Astrocyte (in vitro differentiated cells and primary cell): ENCODE results near the gene IFNL2. TPM values are rescaled to one million over a fixed set of nuclear protein-coding genes. Genes with fewer than 3 reads are reported as not detected.

Experiments used
- DNase-seq: peaks from one replicate; pipeline ENCODE4 v3.0.0-alpha.2; 2010; ENCODE audit warnings: low read depth
- FAIRE-seq: peaks from 2 replicates; lab custom pipeline; 2011; peaks lifted over from hg19 to GRCh38; lab: Jason Lieb, UNC
- H2AFZ ChIP-seq: 2 replicates; pipeline ENCODE4 v1.6.0; 2012; ENCODE audit warnings: low read depth, low read length, inconsistent platforms
- H3K27ac ChIP-seq: 2 replicates; pipeline ENCODE4 v1.5.1; 2011; ENCODE audit warnings: low read depth, low read length, inconsistent platforms
- H3K27me3 ChIP-seq: 2 replicates; pipeline ENCODE4 v1.6.0; 2011; ENCODE audit warnings: low read length, inconsistent platforms; ENCODE audit not compliant: insufficient read depth
- H3K36me3 ChIP-seq: 2 replicates; pipeline ENCODE4 v1.5.1; 2011; ENCODE audit warnings: low read length, inconsistent platforms; ENCODE audit not compliant: insufficient read depth
- H3K4me1 ChIP-seq: 2 replicates; pipeline ENCODE4 v1.5.1; 2011; ENCODE audit warnings: low read length, inconsistent platforms; ENCODE audit not compliant: insufficient read depth
- H3K4me2 ChIP-seq: 2 replicates; pipeline ENCODE4 v1.6.0; 2012; ENCODE audit warnings: low read length, inconsistent platforms
- H3K4me3 ChIP-seq: 2 replicates; pipeline ENCODE4 v1.5.1; 2011; ENCODE audit warnings: low read depth, mild to moderate bottlenecking, low read length, inconsistent platforms; ENCODE audit not compliant: insufficient read depth
- H3K79me2 ChIP-seq: 2 replicates; pipeline ENCODE4 v1.6.0; 2012; ENCODE audit warnings: mild to moderate bottlenecking, low read length, inconsistent platforms; ENCODE audit not compliant: insufficient read depth
- H3K9ac ChIP-seq: 2 replicates; pipeline ENCODE4 v1.6.0; 2012; ENCODE audit warnings: mild to moderate bottlenecking, low read length, inconsistent platforms
- H3K9me3 ChIP-seq: 2 replicates; pipeline ENCODE4 v1.5.1; 2012; ENCODE audit warnings: low read depth, mild to moderate bottlenecking, low read length, inconsistent platforms; ENCODE audit not compliant: insufficient read depth
- H4K20me1 ChIP-seq: 2 replicates; pipeline ENCODE4 v1.6.0; 2012; ENCODE audit warnings: low read length, inconsistent platforms; ENCODE audit not compliant: insufficient read depth
- H3K27ac Mint-ChIP-seq: one replicate; pipeline ENCODE4 v1.8.0; 2021; ENCODE audit warnings: mild to moderate bottlenecking, mixed read lengths; ENCODE audit not compliant: unreplicated experiment
- H3K27me3 Mint-ChIP-seq: one replicate; pipeline ENCODE4 v1.8.0; 2021; ENCODE audit warnings: low read depth, mixed read lengths; ENCODE audit not compliant: unreplicated experiment
- H3K36me3 Mint-ChIP-seq: one replicate; pipeline ENCODE4 v1.8.0; 2021; ENCODE audit warnings: low read depth, mixed read lengths; ENCODE audit not compliant: unreplicated experiment
- H3K4me1 Mint-ChIP-seq: one replicate; pipeline ENCODE4 v1.8.0; 2021; ENCODE audit warnings: low read depth, mixed read lengths; ENCODE audit not compliant: unreplicated experiment
- H3K4me3 Mint-ChIP-seq: one replicate; pipeline ENCODE4 v1.8.0; 2021; ENCODE audit warnings: mild to moderate bottlenecking, moderate library complexity, mixed read lengths; ENCODE audit not compliant: unreplicated experiment
- H3K9me3 Mint-ChIP-seq: one replicate; pipeline ENCODE4 v1.8.0; 2021; ENCODE audit warnings: mild to moderate bottlenecking, mixed read lengths; ENCODE audit not compliant: unreplicated experiment
- CTCF ChIP-seq: IDR thresholded peaks from 2 replicates; pipeline ENCODE4 v1.5.1; 2011; ENCODE audit warnings: low read depth, mild to moderate bottlenecking, inconsistent platforms, low read length, moderate library complexity; ENCODE audit not compliant: insufficient read depth
- EZH2 ChIP-seq: IDR thresholded peaks from 2 replicates; pipeline ENCODE4 v1.6.1; 2012; ENCODE audit warnings: mild to moderate bottlenecking, low read length, inconsistent platforms; ENCODE audit not compliant: insufficient read depth
- total RNA-seq: library from RNA; stranded (reverse); gene quantifications from 2 replicates; pipeline ENCODE4 v1.2.1, GENCODE V29; 2021

Gene IFNL2
- total RNA-seq, 1 donor from 2014 or later: not detected

- DNase-seq (no peak), FAIRE-seq (no peak)
- peaks cover 4% of the 10 kb centered on the region for H3K4me1 Mint-ChIP-seq
- no peak for TF ChIP-seq CTCF
- no peak overlapping the region for H3K4me3 ChIP-seq
- no peak overlapping the region for H3K4me2 ChIP-seq
- H2AFZ ChIP-seq: no peak overlapping the region
- H3K9ac ChIP-seq: no peak overlapping the region
- no peaks in the 10 kb centered on the region for H3K4me1 ChIP-seq
- H3K27ac Mint-ChIP-seq: no peak overlapping the region
- H4K20me1 ChIP-seq: no peaks in the 10 kb centered on the region
- peaks cover 53% of the 10 kb centered on the region for H3K27me3 Mint-ChIP-seq
- peaks cover 15% of the 10 kb centered on the region for H3K27me3 ChIP-seq
- no peaks in the 10 kb centered on the region for H3K79me2 ChIP-seq
- no peaks in the 10 kb centered on the region for H3K36me3 Mint-ChIP-seq
- no peaks in the 10 kb centered on the region for H3K9me3 ChIP-seq
- no peak overlapping the region for H3K27ac ChIP-seq
- H3K9me3 Mint-ChIP-seq: peaks cover 3% of the 10 kb centered on the region
- H3K4me3 Mint-ChIP-seq: no peak overlapping the region
- H3K36me3 ChIP-seq: no peaks in the 10 kb centered on the region
Observed at GRCh38 chr19:39257227-39257626, 11.0 kb upstream of the IFNL2 start.

- Histone ChIP-seq H3K4me2 (no peak overlapping the region), H3K4me3 (no peak overlapping the region), H3K9ac (no peak overlapping the region), H2AFZ (no peak overlapping the region), H3K9me3 (no peaks in the 10 kb centered on the region), H4K20me1 (no peaks in the 10 kb centered on the region), H3K79me2 (no peaks in the 10 kb centered on the region), H3K36me3 (no peaks in the 10 kb centered on the region), H3K27ac (no peak overlapping the region), H3K4me1 (no peaks in the 10 kb centered on the region), H3K27me3 (peaks cover 36% of the 10 kb centered on the region)
- no peaks in the 10 kb centered on the region for H3K36me3 Mint-ChIP-seq
- H3K27ac Mint-ChIP-seq: no peak overlapping the region
- peaks cover 4% of the 10 kb centered on the region for H3K4me1 Mint-ChIP-seq
- TF ChIP-seq CTCF (no peak), EZH2 (no peak)
- H3K9me3 Mint-ChIP-seq: peaks cover 4% of the 10 kb centered on the region
- no peak for FAIRE-seq
- no peak overlapping the region for H3K4me3 Mint-ChIP-seq
- peaks cover 49% of the 10 kb centered on the region for H3K27me3 Mint-ChIP-seq
- no peak for DNase-seq
Observed at GRCh38 chr19:39261704-39262103, 6.5 kb upstream of the IFNL2 start.

- no peak for DNase-seq
- Histone ChIP-seq H3K4me1 (no peaks in the 10 kb centered on the region), H2AFZ (no peak overlapping the region), H3K27me3 (peaks cover 36% of the 10 kb centered on the region), H4K20me1 (no peaks in the 10 kb centered on the region), H3K9me3 (no peaks in the 10 kb centered on the region), H3K27ac (no peak overlapping the region), H3K9ac (no peak overlapping the region), H3K79me2 (no peaks in the 10 kb centered on the region), H3K4me3 (no peak overlapping the region), H3K36me3 (no peaks in the 10 kb centered on the region), H3K4me2 (no peak overlapping the region)
- peaks cover 4% of the 10 kb centered on the region for H3K4me1 Mint-ChIP-seq
- peaks cover 48% of the 10 kb centered on the region for H3K27me3 Mint-ChIP-seq
- no peak for TF ChIP-seq EZH2
- TF ChIP-seq CTCF: no peak
- no peak overlapping the region for H3K4me3 Mint-ChIP-seq
- no peak overlapping the region for H3K27ac Mint-ChIP-seq
- no peak for FAIRE-seq
- H3K9me3 Mint-ChIP-seq: peaks cover 4% of the 10 kb centered on the region
- no peaks in the 10 kb centered on the region for H3K36me3 Mint-ChIP-seq
Observed at GRCh38 chr19:39262496-39262895, 5.7 kb upstream of the IFNL2 start.
